ENCODE measurements around the gene TEAD2.

DNA sequence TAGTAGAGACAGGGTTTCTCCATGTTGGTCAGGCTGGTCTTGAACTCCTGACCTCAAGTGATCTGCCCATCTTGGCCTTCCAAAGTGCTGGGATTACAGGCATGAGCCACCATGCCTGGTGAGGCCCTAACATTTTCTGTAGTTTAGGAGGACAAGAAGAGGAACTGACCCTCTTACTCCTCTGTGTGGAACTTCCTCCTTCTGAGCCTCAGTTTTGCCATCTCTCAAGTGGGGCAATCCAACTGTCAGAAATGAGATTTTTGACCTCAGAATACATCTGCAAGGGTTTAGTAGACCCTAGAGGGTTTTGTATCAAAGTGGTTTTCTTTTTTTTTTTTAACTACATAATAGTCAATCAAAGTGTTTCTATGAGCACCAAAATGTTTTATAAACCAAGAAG is 3.9 kb upstream of the TEAD2 start:
- TF ChIP-seq CTCF (IDR thresholded peaks at IDR 0.05; ENCODE audit: poor library complexity, severe bottlenecking) (no peak), EZH2 (IDR thresholded peaks at IDR 0.05; ENCODE audit: borderline replicate concordance, insufficient read depth, low read length, poor library complexity, severe bottlenecking) (no peak), POLR2AphosphoS5 (IDR thresholded peaks at IDR 0.05) (no peak), TAF1 (IDR thresholded peaks at IDR 0.05; ENCODE audit: low read depth) (no peak), EP300 (conservative IDR thresholded peaks at IDR 0.05; ENCODE audit: poor library complexity, severe bottlenecking) (no peak), SMC3 (conservative IDR thresholded peaks at IDR 0.05; ENCODE audit: poor library complexity) (no peak)

All from neural cell (in vitro differentiated cells).